Progenitor cell of endocrine pancreas (in vitro differentiated cells): ENCODE data around the gene GARIN5A. TPM values are rescaled to one million over a fixed set of nuclear protein-coding genes. Genes with fewer than 3 reads are reported as not detected.
A peak's percentile ranks its signal among the peaks of the same experiment; 100 is the strongest.

Experiments used
- DNase-seq: peaks from one replicate; pipeline ENCODE4 v3.0.0; 2021; ENCODE audit warnings: low spot score; ENCODE audit not compliant: unreplicated experiment
- H3K27ac Mint-ChIP-seq: 2 replicates; pipeline ENCODE4 v1.8.0; 2021; ENCODE audit warnings: mild to moderate bottlenecking, moderate library complexity, mixed read lengths
- H3K27me3 Mint-ChIP-seq: 2 replicates; pipeline ENCODE4 v1.8.0; 2021; ENCODE audit warnings: mixed read lengths
- H3K36me3 Mint-ChIP-seq: 2 replicates; pipeline ENCODE4 v1.8.0; 2022; ENCODE audit warnings: mixed read lengths; ENCODE audit not compliant: insufficient read depth
- H3K4me1 Mint-ChIP-seq: 2 replicates; pipeline ENCODE4 v1.8.0; 2021; ENCODE audit warnings: low read depth, mixed read lengths
- H3K4me3 Mint-ChIP-seq: 2 replicates; pipeline ENCODE4 v1.8.0; 2021; ENCODE audit warnings: low read depth, mild to moderate bottlenecking, moderate library complexity, mixed read lengths
- H3K9me3 Mint-ChIP-seq: 2 replicates; pipeline ENCODE4 v1.8.0; 2021; ENCODE audit warnings: low read depth, mixed read lengths
- total RNA-seq: library from RNA; stranded (reverse); gene quantifications from 2 replicates; pipeline ENCODE4 v1.2.1, GENCODE V29; 2021
- TF ChIP-seq, protein P1 (sequence below): fragments of 200-600 bp; sonication (generic); IDR thresholded peaks from one replicate; pipeline ENCODE4 v1.5.0; 2021; ENCODE audit warnings: antibody characterized with exemption, mild to moderate bottlenecking; ENCODE audit not compliant: unreplicated experiment

The GARIN5A gene
- total RNA-seq, 1 donor from 2014 or later = 11.6 TPM

- peaks cover 9% of the 10 kb centered on the region for H3K4me1 Mint-ChIP-seq
- no peak overlapping the region for H3K27ac Mint-ChIP-seq
- H3K9me3 Mint-ChIP-seq = no peaks in the 10 kb centered on the region
- peaks cover 2% of the 10 kb centered on the region for H3K36me3 Mint-ChIP-seq
- TF ChIP-seq, protein P1, sequence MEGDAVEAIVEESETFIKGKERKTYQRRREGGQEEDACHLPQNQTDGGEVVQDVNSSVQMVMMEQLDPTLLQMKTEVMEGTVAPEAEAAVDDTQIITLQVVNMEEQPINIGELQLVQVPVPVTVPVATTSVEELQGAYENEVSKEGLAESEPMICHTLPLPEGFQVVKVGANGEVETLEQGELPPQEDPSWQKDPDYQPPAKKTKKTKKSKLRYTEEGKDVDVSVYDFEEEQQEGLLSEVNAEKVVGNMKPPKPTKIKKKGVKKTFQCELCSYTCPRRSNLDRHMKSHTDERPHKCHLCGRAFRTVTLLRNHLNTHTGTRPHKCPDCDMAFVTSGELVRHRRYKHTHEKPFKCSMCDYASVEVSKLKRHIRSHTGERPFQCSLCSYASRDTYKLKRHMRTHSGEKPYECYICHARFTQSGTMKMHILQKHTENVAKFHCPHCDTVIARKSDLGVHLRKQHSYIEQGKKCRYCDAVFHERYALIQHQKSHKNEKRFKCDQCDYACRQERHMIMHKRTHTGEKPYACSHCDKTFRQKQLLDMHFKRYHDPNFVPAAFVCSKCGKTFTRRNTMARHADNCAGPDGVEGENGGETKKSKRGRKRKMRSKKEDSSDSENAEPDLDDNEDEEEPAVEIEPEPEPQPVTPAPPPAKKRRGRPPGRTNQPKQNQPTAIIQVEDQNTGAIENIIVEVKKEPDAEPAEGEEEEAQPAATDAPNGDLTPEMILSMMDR = no peak
- H3K4me3 Mint-ChIP-seq = no peak overlapping the region
- H3K27me3 Mint-ChIP-seq = peaks cover 53% of the 10 kb centered on the region
- DNase-seq = no peak
Observed at GRCh38 chr19:50494186-50495019, 17.8 kb upstream of the GARIN5A start.

DNA sequence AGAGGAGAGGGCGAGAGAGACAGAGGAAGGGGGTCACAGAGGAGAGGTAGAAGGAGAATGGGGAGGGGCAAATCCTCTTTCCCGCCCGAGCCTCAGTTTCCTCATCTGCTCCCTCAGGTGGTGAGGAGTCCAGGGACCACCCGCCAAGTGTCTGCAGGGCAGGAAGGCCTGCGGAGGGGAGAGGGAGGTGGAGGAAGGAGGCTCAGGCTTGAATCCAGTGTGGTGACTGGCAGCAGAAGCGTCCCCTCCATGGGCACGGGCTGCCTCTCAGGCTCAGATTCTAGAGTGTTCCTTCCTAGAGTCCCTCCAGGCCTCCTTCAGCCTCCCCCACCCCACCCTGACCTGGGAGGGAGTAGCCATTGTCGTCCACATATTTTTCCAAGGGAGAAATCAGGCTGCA is 16.5 kb upstream of the GARIN5A start:
- TF ChIP-seq, protein P1 = no peak
- Mint-ChIP-seq H3K9me3 (no peaks in the 10 kb centered on the region), H3K4me3 (no peak overlapping the region), H3K27me3 (peaks cover 65% of the 10 kb centered on the region), H3K27ac (no peak overlapping the region), H3K4me1 (peaks cover 9% of the 10 kb centered on the region), H3K36me3 (peaks cover 2% of the 10 kb centered on the region)
- no peak for DNase-seq

- Mint-ChIP-seq H3K4me3 (no peak overlapping the region), H3K36me3 (peaks cover 3% of the 10 kb centered on the region), H3K4me1 (peaks cover 9% of the 10 kb centered on the region), H3K9me3 (no peaks in the 10 kb centered on the region), H3K27ac (no peak overlapping the region), H3K27me3 (peaks cover 70% of the 10 kb centered on the region)
- DNase-seq = no peak
- TF ChIP-seq, protein P1 = no peak
Observed at GRCh38 chr19:50492303-50493052, 15.8 kb upstream of the GARIN5A start.

- TF ChIP-seq, protein P1 = no peak
- H3K27me3 Mint-ChIP-seq = peaks cover 73% of the 10 kb centered on the region
- H3K36me3 Mint-ChIP-seq = peaks cover 8% of the 10 kb centered on the region
- peaks cover 3% of the 10 kb centered on the region for H3K9me3 Mint-ChIP-seq
- no peak for DNase-seq
- peaks cover 9% of the 10 kb centered on the region for H3K4me1 Mint-ChIP-seq
- no peak overlapping the region for H3K4me3 Mint-ChIP-seq
- H3K27ac Mint-ChIP-seq = no peak overlapping the region
Observed at GRCh38 chr19:50490991-50491472, 14.4 kb upstream of the GARIN5A start.

DNA sequence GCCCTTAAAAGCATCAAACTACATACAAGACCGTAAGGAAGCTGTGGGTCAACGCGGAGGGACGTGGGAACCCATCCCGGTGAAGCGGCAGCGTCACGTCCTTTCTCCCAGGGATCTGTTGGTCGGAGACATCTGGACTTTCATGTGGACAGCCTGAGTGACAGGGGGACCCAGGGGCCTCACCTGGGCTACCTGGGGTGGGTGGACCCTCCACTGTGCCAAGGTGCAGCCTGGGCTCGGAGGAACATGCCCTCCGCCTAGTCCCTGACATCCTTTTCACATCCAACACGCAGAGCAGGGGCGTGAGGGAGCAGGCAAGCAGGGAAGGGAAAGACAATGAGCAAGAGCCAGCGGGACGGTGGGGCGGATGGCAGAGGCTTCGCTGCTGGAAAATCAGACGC is 13.8 kb upstream of the GARIN5A start:
- peak overlapping the region; percentile 81 for H3K27ac Mint-ChIP-seq
- H3K9me3 Mint-ChIP-seq = peaks cover 3% of the 10 kb centered on the region
- H3K36me3 Mint-ChIP-seq = peaks cover 12% of the 10 kb centered on the region
- no peak overlapping the region for H3K4me3 Mint-ChIP-seq
- H3K27me3 Mint-ChIP-seq = peaks cover 73% of the 10 kb centered on the region
- DNase-seq = no peak
- TF ChIP-seq, protein P1 = no peak
- peaks cover 9% of the 10 kb centered on the region for H3K4me1 Mint-ChIP-seq
